GM23248 (cell line): ENCODE measurements around the gene TPGS1. TPM values are rescaled to one million over a fixed set of nuclear protein-coding genes. Genes with fewer than 3 reads are reported as not detected.

ENCODE experiments used
- DNase-seq: peaks from one replicate; pipeline ENCODE4 v3.0.0-alpha.2; 2015
- H2AFZ ChIP-seq: fragments of 200-600 bp; sonication (generic); 2 replicates; pipeline ENCODE4 v1.6.1; 2016; ENCODE audit warnings: antibody characterized with exemption
- H3F3A ChIP-seq: fragments of 200-600 bp; sonication (generic); 2 replicates; pipeline ENCODE4 v1.6.1; 2016; ENCODE audit warnings: mild to moderate bottlenecking, antibody characterized with exemption, mixed run types; ENCODE audit not compliant: insufficient read depth
- H3K27ac ChIP-seq: fragments of 200-600 bp; sonication (generic); 2 replicates; pipeline ENCODE4 v1.5.1; 2016; ENCODE audit warnings: mild to moderate bottlenecking
- H3K27me3 ChIP-seq: fragments of 200-600 bp; sonication (generic); replicated peaks from 2 replicates; pipeline ENCODE4 v1.6.1; 2016; ENCODE audit warnings: mild to moderate bottlenecking; ENCODE audit not compliant: insufficient read depth
- H3K36me3 ChIP-seq: fragments of 200-600 bp; sonication (generic); 2 replicates; pipeline ENCODE4 v1.6.1; 2016; ENCODE audit warnings: low read depth, mild to moderate bottlenecking
- H3K4me1 ChIP-seq: fragments of 200-600 bp; sonication (generic); 2 replicates; pipeline ENCODE4 v1.6.1; 2016; ENCODE audit warnings: mild to moderate bottlenecking; ENCODE audit not compliant: insufficient read depth
- H3K4me2 ChIP-seq: fragments of 200-600 bp; sonication (generic); one replicate; pipeline ENCODE4 v1.6.1; 2016; ENCODE audit warnings: mild to moderate bottlenecking; ENCODE audit not compliant: unreplicated experiment
- H3K4me3 ChIP-seq: fragments of 200-600 bp; sonication (generic); 2 replicates; pipeline ENCODE4 v1.5.1; 2016; ENCODE audit warnings: mild to moderate bottlenecking
- H3K79me2 ChIP-seq: fragments of 200-600 bp; sonication (generic); 2 replicates; pipeline ENCODE4 v1.6.1; 2016; ENCODE audit warnings: mild to moderate bottlenecking; ENCODE audit not compliant: insufficient read depth
- H3K9ac ChIP-seq: fragments of 200-600 bp; sonication (generic); 2 replicates; pipeline ENCODE4 v1.6.1; 2016; ENCODE audit warnings: mild to moderate bottlenecking
- H3K9me2 ChIP-seq: fragments of 200-600 bp; sonication (generic); 2 replicates; pipeline ENCODE4 v1.6.1; 2016; ENCODE audit warnings: mixed run types, mild to moderate bottlenecking, moderate library complexity; ENCODE audit not compliant: insufficient read depth
- H3K9me3 ChIP-seq: fragments of 200-600 bp; sonication (generic); one replicate; pipeline ENCODE4 v1.6.1; 2017; ENCODE audit warnings: low read depth
- H4K20me1 ChIP-seq: fragments of 200-600 bp; sonication (generic); 2 replicates; pipeline ENCODE4 v1.6.0; 2016; ENCODE audit not compliant: insufficient read depth
- EZH2 ChIP-seq: fragments of 200-600 bp; sonication (generic); IDR thresholded peaks from 2 replicates; pipeline ENCODE4 v1.6.1; 2018; ENCODE audit warnings: antibody characterized with exemption, mild to moderate bottlenecking; ENCODE audit not compliant: insufficient read depth, poor library complexity, severe bottlenecking
- EZH2phosphoT487 ChIP-seq: fragments of 200-600 bp; sonication (generic); IDR thresholded peaks from 2 replicates; pipeline ENCODE4 v1.6.1; 2018; ENCODE audit warnings: antibody characterized with exemption, moderate library complexity, mild to moderate bottlenecking, low read depth; ENCODE audit not compliant: insufficient read depth
- WGBS, 2 experiments: methylation state at CpG; one replicate each; pipeline ENCODE4 v1.1.6; 2015 to 2017; ENCODE audit warnings: low lambda C conversion rate in 2 of 2, low coverage in 1 of 2; ENCODE audit errors: missing lambda C conversion rate in 2 of 2; 5-methylcytosine and 5-hydroxymethylcytosine counted together
- in situ Hi-C: fragments of 300-500 bp; cut with MboI; formaldehyde crosslinking; loops from 2 replicates; pipeline ENCODE4 v1.15.0; 2020
- polyA plus RNA-seq: library from polyadenylated mRNA; unstranded; fragments of >200 nt; fragmentation: Nextera tagmentation; extraction: Ambion mirVana; gene quantifications from 2 replicates; pipeline ENCODE4 v1.2.1, GENCODE V29; 2016
- total RNA-seq: library from RNA; depleted of rRNA; stranded (reverse); fragments of >200 nt; shearing (Covaris generic); gene quantifications from 2 replicates; pipeline ENCODE4 v1.2.3, GENCODE V29; 2014

The TPGS1 gene
- total and polyA plus RNA-seq, 2 experiments from 2014 or later, result 22.0 to 60.5 TPM

DNA sequence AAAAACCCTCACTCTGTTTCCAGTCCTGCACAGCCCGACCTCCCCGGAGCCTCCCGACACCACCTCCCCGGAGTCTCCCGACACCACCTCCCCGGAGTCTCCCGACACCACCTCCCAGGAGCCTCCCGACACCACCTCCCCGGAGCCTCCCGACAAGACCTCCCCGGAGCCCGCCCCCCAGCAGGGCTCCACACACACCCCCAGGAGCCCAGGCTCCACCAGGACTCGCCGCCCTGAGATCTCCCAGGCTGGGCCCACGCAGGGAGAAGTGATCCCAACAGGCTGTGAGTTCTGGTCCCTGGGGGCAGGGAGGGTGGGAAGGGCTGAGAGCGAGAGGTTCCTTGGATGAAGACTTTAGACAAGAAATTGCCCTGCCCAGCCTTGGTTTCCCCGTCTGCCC, 5.7 kb upstream of the TPGS1 start:
- H3K27me3 ChIP-seq, result peaks cover 5% of the 10 kb centered on the region
- H4K20me1 ChIP-seq, result no peaks in the 10 kb centered on the region
- no peaks in the 10 kb centered on the region for H3K36me3 ChIP-seq
- 72 to 78% methylated on average over 3 to 17 of the region's 17 CpGs for WGBS, 2 experiments
- no peak for DNase-seq
- H3K9ac ChIP-seq, result no peak overlapping the region
- H3K9me2 ChIP-seq, result no peaks in the 10 kb centered on the region
- in situ Hi-C loops, result no loop called here
- no peak overlapping the region for H3K4me3 ChIP-seq
- H3K79me2 ChIP-seq, result no peaks in the 10 kb centered on the region
- no peaks in the 10 kb centered on the region for H3K9me3 ChIP-seq
- TF ChIP-seq EZH2phosphoT487, result no peak
- TF ChIP-seq EZH2, result no peak
- H3F3A ChIP-seq, result no peaks in the 10 kb centered on the region
- no peaks in the 10 kb centered on the region for H3K4me1 ChIP-seq
- H3K27ac ChIP-seq, result no peak overlapping the region
- no peak overlapping the region for H3K4me2 ChIP-seq
- H2AFZ ChIP-seq, result no peak overlapping the region

DNA sequence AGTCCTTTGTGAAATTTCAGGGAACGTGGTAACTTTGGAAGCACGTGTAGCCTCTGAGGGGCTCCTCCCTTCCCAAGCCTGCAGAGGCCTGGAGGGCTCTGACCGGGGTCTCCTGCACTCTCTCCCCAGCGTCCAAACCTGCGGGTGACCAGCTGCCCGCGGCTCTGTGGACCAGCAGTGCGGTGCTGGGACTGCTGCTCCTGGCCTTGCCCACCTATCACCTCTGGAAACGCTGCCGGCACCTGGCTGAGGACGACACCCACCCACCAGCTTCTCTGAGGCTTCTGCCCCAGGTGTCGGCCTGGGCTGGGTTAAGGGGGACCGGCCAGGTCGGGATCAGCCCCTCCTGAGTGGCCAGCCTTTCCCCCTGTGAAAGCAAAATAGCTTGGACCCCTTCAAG, 2.7 kb upstream of the TPGS1 start:
- Histone ChIP-seq H3K4me1 (no peaks in the 10 kb centered on the region; the same call in 1 of the 2 replicates), H3F3A (no peaks in the 10 kb centered on the region), H3K9me3 (no peaks in the 10 kb centered on the region), H3K27me3 (no peaks in the 10 kb centered on the region), H3K79me2 (peaks cover 13% of the 10 kb centered on the region), H3K4me2 (no peak overlapping the region), H3K9me2 (no peaks in the 10 kb centered on the region), H4K20me1 (no peaks in the 10 kb centered on the region), H3K27ac (no peak overlapping the region), H3K9ac (no peak overlapping the region), H3K36me3 (no peaks in the 10 kb centered on the region), H3K4me3 (no peak overlapping the region), H2AFZ (no peak overlapping the region)
- no peak for DNase-seq
- in situ Hi-C loops, result no loop called here
- WGBS, 2 experiments, result 88 to 90% methylated on average over 14 of the region's 14 CpGs
- TF ChIP-seq EZH2phosphoT487 (no peak), EZH2 (no peak)

- peak overlapping the region; percentile 54 for H3K4me2 ChIP-seq
- in situ Hi-C loops, result no loop called here
- TF ChIP-seq EZH2 (no peak), EZH2phosphoT487 (no peak)
These were observed 652 bp upstream of the TPGS1 start for GRCh38 chr19:506404-507285.

GRCh38 chr19:508204-509150, 1.2 kb downstream of the TPGS1 start:
- in situ Hi-C loops, result no loop called here
- H3K4me1 ChIP-seq, result no peaks in the 10 kb centered on the region; the same call in 1 of the 2 replicates
- no peak for TF ChIP-seq EZH2
- no peak for TF ChIP-seq EZH2phosphoT487
- peak overlapping the region; percentile 96; the same call in 1 of the 2 replicates for H2AFZ ChIP-seq
- peak overlapping the region; percentile 89 for H3K9ac ChIP-seq
- H3K27me3 ChIP-seq, result no peaks in the 10 kb centered on the region
- H3F3A ChIP-seq, result no peaks in the 10 kb centered on the region
- no peaks in the 10 kb centered on the region for H3K36me3 ChIP-seq
- no peaks in the 10 kb centered on the region for H4K20me1 ChIP-seq
- peaks cover 13% of the 10 kb centered on the region for H3K79me2 ChIP-seq
- H3K4me3 ChIP-seq, result peak overlapping the region; percentile 84
- DNase-seq, result no peak
- H3K9me3 ChIP-seq, result no peaks in the 10 kb centered on the region
- no peaks in the 10 kb centered on the region for H3K9me2 ChIP-seq
- WGBS, 2 experiments, result 50 to 55% methylated on average over 29 to 32 of the region's 32 CpGs
- no peak overlapping the region for H3K27ac ChIP-seq
- H3K4me2 ChIP-seq, result peak overlapping the region; percentile 91

More at GRCh38 chr19:506404-507285, 652 bp upstream of the TPGS1 start:
- H3F3A ChIP-seq, result no peaks in the 10 kb centered on the region
- peak; percentile 100 for DNase-seq
- H3K9me2 ChIP-seq, result no peaks in the 10 kb centered on the region
- no peaks in the 10 kb centered on the region for H3K9me3 ChIP-seq
- no peaks in the 10 kb centered on the region; the same call in 1 of the 2 replicates for H3K4me1 ChIP-seq
- no peaks in the 10 kb centered on the region for H4K20me1 ChIP-seq
- 5 to 6% methylated on average over 45 to 47 of the region's 48 CpGs for WGBS, 2 experiments
- peak overlapping the region; percentile 96 for H2AFZ ChIP-seq
- H3K4me3 ChIP-seq, result peak overlapping the region; percentile 84
- H3K36me3 ChIP-seq, result no peaks in the 10 kb centered on the region
- H3K27me3 ChIP-seq, result no peaks in the 10 kb centered on the region
- peak overlapping the region; percentile 89 for H3K9ac ChIP-seq
- peak overlapping the region; percentile 70 for H3K27ac ChIP-seq
- H3K79me2 ChIP-seq, result peaks cover 13% of the 10 kb centered on the region
